HepG2 (cell line): ENCODE data around the gene KIAA1614. TPM values are rescaled to one million over a fixed set of nuclear protein-coding genes. Genes with fewer than 3 reads are reported as not detected.

Experiments used
- ATAC-seq: fragments of 200-7000 bp; cut with Tn5 transposase; 3 replicates; pipeline ENCODE4 v1.9.1; 2020; ENCODE audit warnings: mild to moderate bottlenecking, moderate library complexity
- BruUV-seq: library from RNA; stranded (reverse); fragments of 400-500 nt; replicated peaks from 2 replicates; lab custom pipeline; 2021; lab: Mats Ljungman, UMichigan
- CTCF ChIA-PET: fragments of 300-600 bp; formaldehyde crosslinking; extraction: SDS; loops from one replicate; lab custom pipeline; 2021; ENCODE audit warnings: low total read pairs, inconsistent platforms, low intra/inter-chr PET ratio; lab: Yijun Ruan, JAX
- POLR2A ChIA-PET: fragments of 350-600 bp; sonication (Branson Sonifier 250); formaldehyde crosslinking; loops from one replicate; lab custom pipeline; 2020; ENCODE audit warnings: antibody characterized with exemption, inconsistent platforms; lab: Yijun Ruan, JAX
- DNase-seq: peaks from one replicate; pipeline ENCODE4 v3.0.0-alpha.2; 2015; ENCODE audit warnings: low spot score
- FAIRE-seq: peaks from 3 replicates; lab custom pipeline; 2011; peaks lifted over from hg19 to GRCh38; lab: Jason Lieb, UNC
- H2AFZ ChIP-seq: one replicate; pipeline ENCODE4 v1.6.1; 2011; ENCODE audit warnings: low read length, inconsistent platforms
- H3K27ac ChIP-seq: fragments of 300-600 bp; 3 replicates; pipeline ENCODE4 v1.8.0; 2011; ENCODE audit warnings: mixed run types, mild to moderate bottlenecking, mixed read lengths, low read length, inconsistent platforms; ENCODE audit not compliant: insufficient read depth; ENCODE audit errors: extremely low read length
- H3K27me3 ChIP-seq, 2 experiments: fragments of 200-600 bp in 1 of 2; 2 replicates in 1 of 2; 3 replicates in 1 of 2; pipeline versions ENCODE4 v1.6.0 to v1.8.0; 2011; ENCODE audit warnings: low read length in 2 of 2, mild to moderate bottlenecking in 2 of 2, moderate library complexity in 2 of 2, inconsistent platforms in 1 of 2; ENCODE audit not compliant: insufficient read depth in 2 of 2, control insufficient read depth in 1 of 2
- H3K36me3 ChIP-seq, 2 experiments: fragments of 200-600 bp in 1 of 2; replicated peaks in 1 of 2; 2 replicates in 1 of 2; 3 replicates in 1 of 2; pipeline versions ENCODE4 v1.5.1 to v1.8.0; 2011; ENCODE audit warnings: low read length in 2 of 2, inconsistent platforms in 1 of 2; ENCODE audit not compliant: insufficient read depth in 2 of 2, control insufficient read depth in 1 of 2
- H3K4me1 ChIP-seq: 2 replicates; pipeline ENCODE4 v1.5.1; 2012; ENCODE audit warnings: low read length, inconsistent platforms; ENCODE audit not compliant: insufficient read depth
- H3K4me2 ChIP-seq: 2 replicates; pipeline ENCODE4 v1.6.0; 2011; ENCODE audit warnings: low read depth, low read length, inconsistent platforms
- H3K4me3 ChIP-seq, 3 experiments: fragments of 200-600 bp in 1 of 3; sonication (generic), shearing (Covaris generic) in 1 of 3; replicated peaks in 1 of 3; 2 replicates each; pipeline ENCODE4 v1.5.1; 2011 to 2016; ENCODE audit warnings: low read length in 3 of 3, inconsistent platforms in 2 of 3, low read depth in 2 of 3, mild to moderate bottlenecking in 2 of 3, control low read depth in 1 of 3, mixed read lengths in 1 of 3; ENCODE audit not compliant: insufficient read depth in 1 of 3
- H3K79me2 ChIP-seq: one replicate; pipeline ENCODE4 v1.6.1; 2011; ENCODE audit warnings: low read length, inconsistent platforms; ENCODE audit not compliant: insufficient read depth
- H3K9ac ChIP-seq: 2 replicates; pipeline ENCODE4 v1.6.0; 2011; ENCODE audit warnings: mild to moderate bottlenecking, low read depth, low read length, inconsistent platforms; ENCODE audit not compliant: insufficient read depth
- H3K9me3 ChIP-seq: 2 replicates; pipeline ENCODE4 v1.5.1; 2012; ENCODE audit warnings: mild to moderate bottlenecking, low read length
- H4K20me1 ChIP-seq: 2 replicates; pipeline ENCODE4 v1.6.0; 2011; ENCODE audit warnings: inconsistent platforms, mild to moderate bottlenecking, low read length, moderate library complexity; ENCODE audit not compliant: insufficient read depth
- FLYWCH1 ChIP-seq: sonication (generic); formaldehyde crosslinking; IDR thresholded peaks from 2 replicates; pipeline ENCODE4 v1.8.1; 2023; ENCODE audit warnings: mild to moderate bottlenecking, missing genetic modification reagents
- HBP1 ChIP-seq: IDR thresholded peaks from 2 replicates; pipeline ENCODE4 v1.6.1; 2016; ENCODE audit warnings: low read depth, control low read depth
- IRF1 ChIP-seq: sonication (generic); formaldehyde crosslinking; IDR thresholded peaks from 2 replicates; pipeline ENCODE4 v1.4.0; 2020; ENCODE audit warnings: low read depth, mild to moderate bottlenecking, missing genetic modification reagents
- NFIB ChIP-seq: sonication (generic); formaldehyde crosslinking; IDR thresholded peaks from 2 replicates; pipeline ENCODE4 v1.9.0; 2021; ENCODE audit warnings: missing genetic modification reagents, mild to moderate bottlenecking, borderline replicate concordance
- PCBP1 ChIP-seq: fragments of 200-400 bp; formaldehyde crosslinking; IDR thresholded peaks from 2 replicates; pipeline ENCODE4 v1.6.1; 2017; ENCODE audit warnings: mild to moderate bottlenecking, low read depth, low read length, borderline replicate concordance
- SIX1 ChIP-seq: sonication (generic); formaldehyde crosslinking; IDR thresholded peaks from 2 replicates; pipeline ENCODE4 v1.4.0; 2020; ENCODE audit warnings: missing genetic modification reagents, borderline replicate concordance
- ZBTB21 ChIP-seq: sonication (generic); formaldehyde crosslinking; IDR thresholded peaks from 2 replicates; pipeline ENCODE4 v1.4.0; 2020; ENCODE audit warnings: missing genetic modification reagents
- ZC3H4 ChIP-seq: sonication (generic); formaldehyde crosslinking; IDR thresholded peaks from 2 replicates; pipeline ENCODE4 v1.4.0; 2020; ENCODE audit warnings: missing genetic modification reagents, borderline replicate concordance
- ZIK1 ChIP-seq: sonication (generic); formaldehyde crosslinking; IDR thresholded peaks from 2 replicates; pipeline ENCODE4 v1.5.0; 2020; ENCODE audit warnings: mild to moderate bottlenecking, low read depth, missing genetic modification reagents, borderline replicate concordance
- ZNF136 ChIP-seq: sonication (generic); formaldehyde crosslinking; IDR thresholded peaks from 2 replicates; pipeline ENCODE4 v1.8.1; 2022; ENCODE audit warnings: low read depth, mild to moderate bottlenecking, moderate library complexity, missing genetic modification reagents
- ZNF207 ChIP-seq: fragments of 450-650 bp; IDR thresholded peaks from 2 replicates; pipeline ENCODE4 v1.6.1; 2016; ENCODE audit warnings: antibody characterized with exemption, borderline replicate concordance
- ZNF687 ChIP-seq: sonication (generic); formaldehyde crosslinking; IDR thresholded peaks from 2 replicates; pipeline ENCODE4 v1.5.1; 2020; ENCODE audit warnings: mild to moderate bottlenecking, missing genetic modification reagents, moderate library complexity
- ZNF782 ChIP-seq: sonication (generic); formaldehyde crosslinking; IDR thresholded peaks from 2 replicates; pipeline ENCODE4 v1.4.0; 2020; ENCODE audit warnings: missing genetic modification reagents, mild to moderate bottlenecking, borderline replicate concordance
- ZNF878 ChIP-seq: sonication (generic); formaldehyde crosslinking; IDR thresholded peaks from 2 replicates; pipeline ENCODE4 v1.8.1; 2023; ENCODE audit warnings: mild to moderate bottlenecking, missing genetic modification reagents, moderate library complexity
- WGBS: methylation state at CpG from one replicate; pipeline ENCODE4 v1.1.6; 2017; ENCODE audit warnings: low lambda C conversion rate; 5-methylcytosine and 5-hydroxymethylcytosine counted together
- in situ Hi-C: cut with HindIII; loops from 2 replicates; pipeline ENCODE4 v1.10.0; 2017; ENCODE audit warnings: low pct_unique_long_range_greater_than_20kb; ENCODE audit not compliant: extremely low pct_ligation_motif_present
- intact Hi-C: fragments of 100-400 bp; cut with micrococcal nuclease; formaldehyde crosslinking; loops from one replicate; pipeline ENCODE4 v1.10.0; 2022; ENCODE audit not compliant: unreplicated experiment
- polyA plus RNA-seq, 8 experiments: library from polyadenylated mRNA; depleted of rRNA in 3 of 8; stranded (reverse) in 7 of 8; unstranded in 1 of 8; fragments of >200 nt; fragmentation: Illumina TruSeq in 4 of 8; extraction: Trizol in 4 of 8; gene quantifications; 2 replicates each; pipeline versions ENCODE4 v1.2.1 to v1.2.3, GENCODE V29; 2011 to 2016; ENCODE audit warnings: low read depth in 4 of 8, missing spikeins in 1 of 8, mixed read lengths in 1 of 8; ENCODE audit not compliant: insufficient read depth in 1 of 8
- total RNA-seq, 5 experiments: library from RNA; depleted of rRNA; stranded (reverse); fragments of >200 nt; fragmentation: Illumina TruSeq; extraction: Trizol; gene quantifications; 2 replicates each; pipeline ENCODE4 v1.2.3, GENCODE V29; 2016; ENCODE audit warnings: low read depth in 1 of 5

KIAA1614 gene
- total and polyA plus RNA-seq, 2 of the 13 experiments (the other 11 are each of a cell fraction or from before 2014, with no cell fraction given): 0.15 to 0.77 TPM

GRCh38 chr1:180936110-180937011 is 23.7 kb downstream of the KIAA1614 start:
- no peak overlapping the region for H2AFZ ChIP-seq
- peak overlapping the region in 1 of 3 experiments; percentile 45; a peak in 1 of 6 replicates for H3K4me3 ChIP-seq
- H3K27ac ChIP-seq: no peak overlapping the region
- no peaks in the 10 kb centered on the region for H4K20me1 ChIP-seq
- ATAC-seq (no peak; the same call in 2 of the 3 replicates), DNase-seq (no peak), FAIRE-seq (no peak)
- H3K4me1 ChIP-seq: peaks cover 25% of the 10 kb centered on the region
- no peaks in the 10 kb centered on the region for H3K36me3 ChIP-seq
- H3K27me3 ChIP-seq: no peaks in the 10 kb centered on the region; a peak in 1 of 5 replicates
- no peak overlapping the region for H3K9ac ChIP-seq
- peak overlapping the region; percentile 65 for H3K4me2 ChIP-seq
- in situ Hi-C loops: no loop called here
- ChIA-PET CTCF (no interaction called here), POLR2A (interaction anchor here (1.4 kb wide), 1 partner anchor 11 kb away, joined by 8 read pairs; no protein-coding TSS in a partner anchor)
- H3K79me2 ChIP-seq: no peaks in the 10 kb centered on the region
- intact Hi-C loops: no loop called here
- no peaks in the 10 kb centered on the region for H3K9me3 ChIP-seq
- BruUV-seq: no TSS peak
- 78% methylated on average over 9 of the region's 28 CpGs for WGBS
- TF ChIP-seq HBP1 (no peak), ZNF136 (CRISPR knock-in tag) (0 out of 2 replicates have a peak, but pooled peaks have one; percentile 5), IRF1 (no peak), ZNF207 (no peak), PCBP1 (no peak), ZIK1 (no peak), ZNF878 (CRISPR knock-in tag) (no peak), ZBTB21 (CRISPR knock-in tag) (no peak), FLYWCH1 (CRISPR knock-in tag) (no peak), SIX1 (no peak), ZNF782 (CRISPR knock-in tag) (no peak), ZNF687 (CRISPR knock-in tag) (no peak), ZC3H4 (CRISPR knock-in tag) (no peak), NFIB (CRISPR knock-in tag) (no peak)
